Activated T-cell treated with anti-CD3 and anti-CD28 coated beads, Interleukin-2, amount 50 U/mL, for 4 hours (primary cell): ENCODE measurements around the gene PDHB. TPM values are rescaled to one million over a fixed set of nuclear protein-coding genes. Genes with fewer than 3 reads are reported as not detected.

Experiments
- ATAC-seq, 2 donors: fragments of 200-7000 bp; cut with Tn5 transposase; one replicate each; pipeline ENCODE4 v1.10.0; 2021
- DNase-seq: peaks from one replicate; pipeline ENCODE4 v3.0.0-alpha.2; 2020
- H3K27me3 Mint-ChIP-seq: one replicate; pipeline ENCODE4 v1.8.0; 2021; ENCODE audit warnings: low read depth, mixed read lengths
- H3K36me3 Mint-ChIP-seq: one replicate; pipeline ENCODE4 v1.8.0; 2022; ENCODE audit warnings: mixed read lengths; ENCODE audit not compliant: insufficient read depth
- H3K4me1 Mint-ChIP-seq: one replicate; pipeline ENCODE4 v1.8.0; 2021; ENCODE audit warnings: low read depth, mixed read lengths
- H3K4me3 Mint-ChIP-seq: one replicate; pipeline ENCODE4 v1.8.0; 2021; ENCODE audit warnings: mild to moderate bottlenecking, moderate library complexity, mixed read lengths
- H3K9me3 Mint-ChIP-seq: one replicate; pipeline ENCODE4 v1.8.0; 2021; ENCODE audit warnings: mixed read lengths
- total RNA-seq, 3 donors: library from RNA; stranded (reverse); gene quantifications; one replicate each; pipeline ENCODE4 v1.2.1, GENCODE V29; 2021

The PDHB gene
- total RNA-seq: 10 to 100 TPM; 54.8 to 62.3 (median 55.6) TPM

- Mint-ChIP-seq H3K4me1 (peaks cover 17% of the 10 kb centered on the region), H3K4me3 (peak within 1 kb of the TSS; percentile 92), H3K36me3 (peaks cover 17% of the 10 kb centered on the region), H3K27me3 (no peaks in the 10 kb centered on the region), H3K9me3 (no peaks in the 10 kb centered on the region)
- DNase-seq (peak; percentile 83), ATAC-seq (peak; percentile 96 to 97)
Observed at GRCh38 chr3:58433400-58434167, at the start of gene PDHB. TSS of gene PDHB (minus strand) at chr3:58433832. CDS start at chr3:58433809, 23 bp downstream.

- Mint-ChIP-seq H3K36me3 (no peaks in the 10 kb centered on the region), H3K4me3 (no peak overlapping the region), H3K27me3 (no peaks in the 10 kb centered on the region), H3K4me1 (peaks cover 6% of the 10 kb centered on the region), H3K9me3 (no peaks in the 10 kb centered on the region)
- DNase-seq: no peak
- no peak for ATAC-seq
Observed at GRCh38 chr3:58482917-58483636, 49.4 kb upstream of the PDHB start.

- ATAC-seq (no peak), DNase-seq (no peak)
- H3K4me3 Mint-ChIP-seq: no peak overlapping the region
- H3K9me3 Mint-ChIP-seq: no peaks in the 10 kb centered on the region
- no peaks in the 10 kb centered on the region for H3K36me3 Mint-ChIP-seq
- H3K4me1 Mint-ChIP-seq: peaks cover under 1% of the 10 kb centered on the region
- no peaks in the 10 kb centered on the region for H3K27me3 Mint-ChIP-seq
Observed at GRCh38 chr3:58480309-58480708, 46.7 kb upstream of the PDHB start.

GRCh38 chr3:58478781-58479180 is 45.1 kb upstream of the PDHB start:
- Mint-ChIP-seq H3K4me3 (no peak overlapping the region), H3K36me3 (no peaks in the 10 kb centered on the region), H3K4me1 (peaks cover 11% of the 10 kb centered on the region)

GRCh38 chr3:58474967-58475578 is 41.4 kb upstream of the PDHB start:
- peaks cover 28% of the 10 kb centered on the region for H3K4me1 Mint-ChIP-seq
- H3K27me3 Mint-ChIP-seq: no peaks in the 10 kb centered on the region

More at GRCh38 chr3:58478781-58479180, 45.1 kb upstream of the PDHB start:
- no peak for DNase-seq
- Mint-ChIP-seq H3K27me3 (no peaks in the 10 kb centered on the region), H3K9me3 (no peaks in the 10 kb centered on the region)
- no peak for ATAC-seq

GRCh38 chr3:58474348-58474911 is 40.8 kb upstream of the PDHB start:
- ATAC-seq (no peak), DNase-seq (no peak)
- peaks cover 30% of the 10 kb centered on the region for H3K4me1 Mint-ChIP-seq
- H3K4me3 Mint-ChIP-seq: no peak overlapping the region
- no peaks in the 10 kb centered on the region for H3K36me3 Mint-ChIP-seq
- no peaks in the 10 kb centered on the region for H3K9me3 Mint-ChIP-seq
- H3K27me3 Mint-ChIP-seq: no peaks in the 10 kb centered on the region

More at GRCh38 chr3:58474967-58475578, 41.4 kb upstream of the PDHB start:
- ATAC-seq: no peak
- no peak overlapping the region for H3K4me3 Mint-ChIP-seq
- H3K36me3 Mint-ChIP-seq: no peaks in the 10 kb centered on the region
- no peak for DNase-seq
- H3K9me3 Mint-ChIP-seq: no peaks in the 10 kb centered on the region

- Mint-ChIP-seq H3K36me3 (no peaks in the 10 kb centered on the region), H3K27me3 (no peaks in the 10 kb centered on the region), H3K4me3 (no peak overlapping the region), H3K9me3 (no peaks in the 10 kb centered on the region), H3K4me1 (peaks cover 30% of the 10 kb centered on the region)
- no peak for ATAC-seq
- DNase-seq: no peak
Observed at GRCh38 chr3:58473275-58473674, 39.6 kb upstream of the PDHB start.

- Mint-ChIP-seq H3K36me3 (no peaks in the 10 kb centered on the region), H3K4me3 (no peak overlapping the region), H3K4me1 (peaks cover 30% of the 10 kb centered on the region), H3K27me3 (no peaks in the 10 kb centered on the region), H3K9me3 (no peaks in the 10 kb centered on the region)
- ATAC-seq: peak; percentile 92 to 96
- no peak for DNase-seq
Observed at GRCh38 chr3:58471025-58471887, 37.6 kb upstream of the PDHB start.

GRCh38 chr3:58470363-58471024 is 36.9 kb upstream of the PDHB start:
- H3K9me3 Mint-ChIP-seq: no peaks in the 10 kb centered on the region
- H3K4me3 Mint-ChIP-seq: no peak overlapping the region
- peaks cover 30% of the 10 kb centered on the region for H3K4me1 Mint-ChIP-seq
- no peaks in the 10 kb centered on the region for H3K27me3 Mint-ChIP-seq
- DNase-seq (no peak), ATAC-seq (no peak)
- H3K36me3 Mint-ChIP-seq: no peaks in the 10 kb centered on the region

- no peaks in the 10 kb centered on the region for H3K9me3 Mint-ChIP-seq
- H3K4me1 Mint-ChIP-seq: peaks cover 19% of the 10 kb centered on the region
- ATAC-seq (no peak), DNase-seq (no peak)
- no peaks in the 10 kb centered on the region for H3K36me3 Mint-ChIP-seq
- no peaks in the 10 kb centered on the region for H3K27me3 Mint-ChIP-seq
- no peak overlapping the region for H3K4me3 Mint-ChIP-seq
Observed at GRCh38 chr3:58469096-58469495, 35.5 kb upstream of the PDHB start.

GRCh38 chr3:58466899-58467563 is 33.4 kb upstream of the PDHB start:
- no peak for ATAC-seq
- no peak for DNase-seq
- Mint-ChIP-seq H3K4me1 (peaks cover 24% of the 10 kb centered on the region), H3K4me3 (no peak overlapping the region), H3K36me3 (no peaks in the 10 kb centered on the region), H3K27me3 (no peaks in the 10 kb centered on the region), H3K9me3 (no peaks in the 10 kb centered on the region)

- peak in 1 of 2 donors; percentile 36 for ATAC-seq
- no peak for DNase-seq
- Mint-ChIP-seq H3K4me1 (peaks cover 10% of the 10 kb centered on the region), H3K9me3 (no peaks in the 10 kb centered on the region), H3K27me3 (no peaks in the 10 kb centered on the region), H3K4me3 (no peak overlapping the region), H3K36me3 (no peaks in the 10 kb centered on the region)
Observed at GRCh38 chr3:58464866-58465265, 31.2 kb upstream of the PDHB start.

- H3K4me1 Mint-ChIP-seq: peaks cover 9% of the 10 kb centered on the region
- H3K4me3 Mint-ChIP-seq: peak overlapping the region; percentile 16
- no peaks in the 10 kb centered on the region for H3K27me3 Mint-ChIP-seq
- H3K36me3 Mint-ChIP-seq: no peaks in the 10 kb centered on the region
- ATAC-seq (no peak), DNase-seq (no peak)
- H3K9me3 Mint-ChIP-seq: no peaks in the 10 kb centered on the region
Observed at GRCh38 chr3:58463942-58464271, 30.3 kb upstream of the PDHB start.
